Spinal cord (tissue), 10 donors: ENCODE measurements around the gene FIP1L1. TPM values are rescaled to one million over a fixed set of nuclear protein-coding genes. Genes with fewer than 3 reads are reported as not detected.
A peak's percentile ranks its signal among the peaks of the same experiment; 100 is the strongest.

Experiments
- DNase-seq, 6 donors: peaks; one replicate each; pipeline versions ENCODE4 v3.0.0 to v3.0.0-alpha.2; 2013 to 2015; ENCODE audit warnings: low spot score in 6 of 6, low read depth in 4 of 6
- H3K27ac ChIP-seq: one replicate; pipeline ENCODE4 v1.5.1; 2013; ENCODE audit warnings: low read depth, low read length, control low read depth
- H3K27me3 ChIP-seq: one replicate; pipeline ENCODE4 v1.6.1; 2013; ENCODE audit warnings: low read length; ENCODE audit not compliant: control insufficient read depth, insufficient read depth
- H3K36me3 ChIP-seq: one replicate; pipeline ENCODE4 v1.6.1; 2013; ENCODE audit warnings: low read length; ENCODE audit not compliant: control insufficient read depth, insufficient read depth
- H3K4me1 ChIP-seq: one replicate; pipeline ENCODE4 v1.6.1; 2013; ENCODE audit warnings: low read length; ENCODE audit not compliant: control insufficient read depth, insufficient read depth
- H3K4me3 ChIP-seq: one replicate; pipeline ENCODE4 v1.5.1; 2013; ENCODE audit warnings: low read depth, low read length, control low read depth
- H3K9me3 ChIP-seq: one replicate; pipeline ENCODE4 v1.6.1; 2013; ENCODE audit warnings: low read length; ENCODE audit not compliant: control insufficient read depth, insufficient read depth
- WGBS: methylation state at CpG from one replicate; pipeline ENCODE4 v1.1.5; 2013; ENCODE audit warnings: missing lambda C conversion rate; ENCODE audit not compliant: insufficient coverage; 5-methylcytosine and 5-hydroxymethylcytosine counted together
- polyA plus RNA-seq, 2 donors: library from polyadenylated mRNA; unstranded; fragments of 120-200 nt; gene quantifications; one replicate each; pipeline ENCODE4 v1.2.1, GENCODE V29; 2013; ENCODE audit not compliant: insufficient read length in 2 of 2
- total RNA-seq, 2 donors: library from RNA; depleted of rRNA in 1 of 2; stranded (reverse); fragments of 120-200 nt in 1 of 2; fragments of >200 nt in 1 of 2; gene quantifications; one replicate each; pipeline versions ENCODE4 v1.2.3 to v1.2.4, GENCODE V29; 2013 to 2014
- donor health status: healthy.

FIP1L1 gene
- total and polyA plus RNA-seq, 4 donors, result 66.0 to 74.4 (median 68.1) TPM

GRCh38 chr4:53355930-53356521 is 21.4 kb upstream of the FIP1L1 start:
- DNase-seq, result no peak
- Histone ChIP-seq H3K9me3 (no peaks in the 10 kb centered on the region), H3K27ac (no peak overlapping the region), H3K36me3 (peaks cover 6% of the 10 kb centered on the region), H3K4me1 (no peaks in the 10 kb centered on the region), H3K4me3 (no peak overlapping the region), H3K27me3 (no peaks in the 10 kb centered on the region)

GRCh38 chr4:53361451-53361850 is 16.0 kb upstream of the FIP1L1 start:
- Histone ChIP-seq H3K4me3 (no peak overlapping the region), H3K27me3 (no peaks in the 10 kb centered on the region), H3K36me3 (no peaks in the 10 kb centered on the region), H3K9me3 (no peaks in the 10 kb centered on the region), H3K4me1 (peaks cover 18% of the 10 kb centered on the region), H3K27ac (no peak overlapping the region)
- no peak for DNase-seq
- no CpG with 5 or more reads among the region's 3 CpGs for WGBS

DNA sequence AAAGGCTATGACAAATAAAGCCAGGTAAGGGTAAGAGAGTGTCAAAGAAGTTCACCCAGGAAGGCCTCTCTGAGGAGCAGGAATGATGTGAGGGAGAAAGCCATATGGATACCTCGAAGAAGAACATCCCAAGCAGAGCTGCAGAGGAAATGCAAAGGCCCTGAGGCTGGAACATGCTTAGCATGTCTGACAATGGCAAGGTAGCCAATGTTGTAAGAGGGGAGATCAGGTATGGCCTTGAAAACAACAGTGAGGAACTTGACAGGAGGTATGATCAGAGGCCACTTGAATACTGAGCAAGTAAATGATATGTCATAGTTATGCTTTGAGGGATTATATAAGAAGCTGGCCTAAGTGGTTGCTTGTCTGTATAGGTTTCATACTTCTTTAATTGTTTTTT is 15.3 kb upstream of the FIP1L1 start:
- no peaks in the 10 kb centered on the region for H3K9me3 ChIP-seq
- 100% methylated on average over 1 of the region's 1 CpG for WGBS
- H3K4me3 ChIP-seq, result no peak overlapping the region
- H3K4me1 ChIP-seq, result peaks cover 18% of the 10 kb centered on the region
- DNase-seq, result no peak
- H3K27me3 ChIP-seq, result no peaks in the 10 kb centered on the region
- H3K36me3 ChIP-seq, result no peaks in the 10 kb centered on the region
- H3K27ac ChIP-seq, result no peak overlapping the region

DNA sequence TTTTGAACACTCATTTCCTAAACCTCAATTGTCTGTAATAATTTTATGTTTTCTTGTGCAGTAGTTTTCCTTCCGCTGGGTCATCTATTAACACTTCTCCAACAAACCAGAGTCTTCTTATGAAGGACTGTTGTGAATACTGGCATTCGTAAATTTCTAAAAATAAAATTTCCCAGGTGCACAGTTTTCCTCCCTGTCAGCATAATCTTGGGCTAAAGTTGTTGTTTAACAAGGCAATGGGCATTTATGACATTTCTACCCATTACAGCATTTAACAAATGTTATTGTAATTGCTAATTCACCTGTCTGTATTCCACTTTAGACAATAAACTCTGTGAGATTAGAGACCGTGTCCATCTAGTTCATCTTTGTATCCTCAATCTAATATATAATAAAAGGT is 12.8 kb upstream of the FIP1L1 start:
- WGBS, result no CpG with 5 or more reads among the region's 3 CpGs
- Histone ChIP-seq H3K4me3 (peak overlapping the region; percentile 71), H3K27ac (no peak overlapping the region), H3K4me1 (peaks cover 18% of the 10 kb centered on the region), H3K9me3 (no peaks in the 10 kb centered on the region), H3K36me3 (no peaks in the 10 kb centered on the region), H3K27me3 (peaks cover 6% of the 10 kb centered on the region)
- DNase-seq, result no peak

- peaks cover 10% of the 10 kb centered on the region for H3K27me3 ChIP-seq
- H3K27ac ChIP-seq, result no peak overlapping the region
- WGBS, result 0% methylated on average over 8 of the region's 8 CpGs
- peaks cover 18% of the 10 kb centered on the region for H3K4me1 ChIP-seq
- H3K36me3 ChIP-seq, result no peaks in the 10 kb centered on the region
- H3K9me3 ChIP-seq, result no peaks in the 10 kb centered on the region
- peak in 1 of 6 donors; percentile 4 for DNase-seq
- peak overlapping the region; percentile 71 for H3K4me3 ChIP-seq
Observed at GRCh38 chr4:53365121-53365485, 12.3 kb upstream of the FIP1L1 start.

- 0% methylated on average over 51 of the region's 51 CpGs for WGBS
- Histone ChIP-seq H3K4me1 (peaks cover 18% of the 10 kb centered on the region), H3K4me3 (peak within 1 kb of the TSS; percentile 71), H3K27me3 (peaks cover 12% of the 10 kb centered on the region), H3K9me3 (no peaks in the 10 kb centered on the region), H3K27ac (peak within 1 kb of the TSS; percentile 59), H3K36me3 (no peaks in the 10 kb centered on the region)
- DNase-seq, result peak; percentile 96 to 100 (median 99)
Observed at GRCh38 chr4:53365486-53366300, 11.7 kb upstream of the FIP1L1 start, which contains the start of gene SCFD2. Gene SCFD2 (minus strand): TSS chr4:53366061.

DNA sequence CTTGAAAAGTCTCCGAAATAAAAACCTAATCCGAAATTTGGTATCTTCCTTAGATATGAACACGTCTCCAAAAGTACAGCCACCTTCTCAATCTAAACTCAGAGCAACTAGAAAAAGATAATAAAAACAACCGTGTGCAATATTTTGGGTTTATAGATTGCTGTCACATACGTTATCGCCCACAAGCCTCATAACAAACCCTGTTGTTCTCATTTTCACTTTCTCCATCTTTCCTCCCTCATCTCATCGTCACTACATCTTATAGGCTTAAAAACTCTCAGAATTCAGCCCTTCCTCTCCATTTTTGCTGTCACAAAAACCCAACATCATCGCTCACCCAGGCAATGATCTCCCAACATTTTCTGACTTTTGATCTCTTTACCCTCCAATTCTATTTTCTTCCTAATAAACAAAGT is 11.1 kb upstream of the FIP1L1 start:
- Histone ChIP-seq H3K36me3 (no peaks in the 10 kb centered on the region), H3K4me3 (peak overlapping the region; percentile 71), H3K4me1 (peaks cover 18% of the 10 kb centered on the region), H3K27me3 (peaks cover 14% of the 10 kb centered on the region), H3K27ac (peak overlapping the region; percentile 59), H3K9me3 (no peaks in the 10 kb centered on the region)
- WGBS, result 21% methylated on average over 7 of the region's 8 CpGs
- no peak for DNase-seq

GRCh38 chr4:53367721-53368120 is 9.7 kb upstream of the FIP1L1 start:
- no peaks in the 10 kb centered on the region for H3K36me3 ChIP-seq
- H3K27me3 ChIP-seq, result peaks cover 14% of the 10 kb centered on the region
- H3K4me3 ChIP-seq, result no peak overlapping the region
- 100% methylated on average over 1 of the region's 2 CpGs for WGBS
- no peak for DNase-seq
- peaks cover 18% of the 10 kb centered on the region for H3K4me1 ChIP-seq
- H3K9me3 ChIP-seq, result no peaks in the 10 kb centered on the region
- H3K27ac ChIP-seq, result no peak overlapping the region

- WGBS, result 80% methylated on average over 2 of the region's 3 CpGs
- H3K27me3 ChIP-seq, result peaks cover 14% of the 10 kb centered on the region
Observed at GRCh38 chr4:53371049-53371448, 6.4 kb upstream of the FIP1L1 start.

More at GRCh38 chr4:53371049-53371448, 6.4 kb upstream of the FIP1L1 start:
- H3K36me3 ChIP-seq, result no peaks in the 10 kb centered on the region
- no peak overlapping the region for H3K4me3 ChIP-seq
- H3K4me1 ChIP-seq, result no peaks in the 10 kb centered on the region
- H3K9me3 ChIP-seq, result no peaks in the 10 kb centered on the region
- no peak overlapping the region for H3K27ac ChIP-seq
- DNase-seq, result no peak
